Measurements from ENCODE around the gene DPP3. TPM values are rescaled to one million over a fixed set of nuclear protein-coding genes. Genes with fewer than 3 reads are reported as not detected.

The DPP3 gene
- total RNA-seq, 4 donors from 2014 or later: 2.1 to 14.1 (median 8.7) TPM

- no peak for TF ChIP-seq POLR2A (IDR thresholded peaks at IDR 0.05)
- no peak for TF ChIP-seq CTCF (IDR thresholded peaks at IDR 0.05)
- H3K27me3 ChIP-seq: no peaks in the 10 kb centered on the region
- DNase-seq: no peak
- intact Hi-C loops (cut with DNase I; ENCODE audit: low total_unique reads): no loop called here
- peaks cover 0 to 6% of the 10 kb centered on the region in 2 donors for H3K4me1 ChIP-seq
- H3K27ac ChIP-seq: no peak overlapping the region
- H3K9me3 ChIP-seq: no peaks in the 10 kb centered on the region
- no peaks in the 10 kb centered on the region for H3K36me3 ChIP-seq
- H3K4me3 ChIP-seq: no peak overlapping the region
These were observed 11.5 kb upstream of the DPP3 start for GRCh38 chr11:66468691-66469090.

DNA sequence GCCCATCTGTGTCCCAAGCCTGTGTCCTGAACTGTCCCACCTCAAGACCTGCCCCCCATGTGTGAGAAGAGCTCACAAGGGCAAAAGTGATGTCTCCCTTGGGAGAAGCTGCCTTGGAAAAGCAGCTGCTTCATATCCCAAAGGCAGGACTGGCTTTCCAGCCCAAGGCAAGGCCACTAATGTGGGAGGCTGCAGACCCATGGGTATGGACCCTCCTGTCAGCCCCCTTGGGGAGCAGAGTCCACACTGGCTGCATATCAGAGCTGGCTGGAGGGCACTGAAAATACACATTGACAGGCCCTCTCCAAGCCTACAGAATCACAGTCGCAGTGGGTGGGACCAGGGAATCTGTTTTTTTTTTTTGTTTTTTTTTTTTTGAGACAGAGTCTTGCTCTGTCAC, 10.8 kb upstream of the DPP3 start:
- no peak overlapping the region for H3K4me3 ChIP-seq
- H3K27ac ChIP-seq: no peak overlapping the region
- H3K9me3 ChIP-seq: no peaks in the 10 kb centered on the region
- no peak for TF ChIP-seq CTCF (IDR thresholded peaks at IDR 0.05)
- no peak for TF ChIP-seq POLR2A (IDR thresholded peaks at IDR 0.05)
- intact Hi-C loops (cut with DNase I; ENCODE audit: low total_unique reads): no loop called here
- H3K27me3 ChIP-seq: no peaks in the 10 kb centered on the region
- peaks cover 0 to 6% of the 10 kb centered on the region in 2 donors for H3K4me1 ChIP-seq
- no peaks in the 10 kb centered on the region for H3K36me3 ChIP-seq
- no peak for DNase-seq

DNA sequence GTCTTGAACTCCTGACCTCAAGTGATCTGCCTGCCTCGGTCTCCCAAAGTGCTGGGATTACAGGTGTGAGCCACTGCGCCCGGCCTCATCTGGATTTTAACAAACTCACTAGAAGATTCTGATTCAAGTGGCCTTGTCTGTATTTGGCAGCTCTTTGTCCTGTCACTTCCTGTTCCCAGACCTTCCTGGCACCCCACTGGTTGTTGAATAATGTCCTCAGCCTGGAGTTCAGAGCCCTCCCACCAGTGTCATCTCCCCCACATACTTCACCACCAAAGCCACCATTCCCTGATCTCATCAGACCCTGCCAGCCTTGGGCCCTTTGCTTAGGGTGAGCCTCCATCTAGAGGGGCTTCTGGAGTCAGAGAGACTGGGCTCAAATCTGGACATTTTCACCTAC, 10.2 kb upstream of the DPP3 start:
- Histone ChIP-seq H3K27me3 (no peaks in the 10 kb centered on the region), H3K27ac (no peak overlapping the region), H3K4me3 (no peak overlapping the region), H3K4me1 (peaks cover 0 to 6% of the 10 kb centered on the region in 2 donors), H3K36me3 (no peaks in the 10 kb centered on the region), H3K9me3 (no peaks in the 10 kb centered on the region)
- DNase-seq: no peak
- intact Hi-C loops (cut with DNase I; ENCODE audit: low total_unique reads): no loop called here
- no peak for TF ChIP-seq POLR2A (IDR thresholded peaks at IDR 0.05)

- peaks cover 0 to 6% of the 10 kb centered on the region in 2 donors for H3K4me1 ChIP-seq
- DNase-seq: no peak
- H3K27ac ChIP-seq: no peak overlapping the region
- H3K27me3 ChIP-seq: no peaks in the 10 kb centered on the region
- intact Hi-C loops (cut with DNase I; ENCODE audit: low total_unique reads): no loop called here
- H3K4me3 ChIP-seq: no peak overlapping the region
- H3K9me3 ChIP-seq: no peaks in the 10 kb centered on the region
- no peak for TF ChIP-seq POLR2A (IDR thresholded peaks at IDR 0.05)
- no peak for TF ChIP-seq CTCF (IDR thresholded peaks at IDR 0.05)
- no peaks in the 10 kb centered on the region for H3K36me3 ChIP-seq
These were observed 9.1 kb upstream of the DPP3 start for GRCh38 chr11:66471142-66471541.

DNA sequence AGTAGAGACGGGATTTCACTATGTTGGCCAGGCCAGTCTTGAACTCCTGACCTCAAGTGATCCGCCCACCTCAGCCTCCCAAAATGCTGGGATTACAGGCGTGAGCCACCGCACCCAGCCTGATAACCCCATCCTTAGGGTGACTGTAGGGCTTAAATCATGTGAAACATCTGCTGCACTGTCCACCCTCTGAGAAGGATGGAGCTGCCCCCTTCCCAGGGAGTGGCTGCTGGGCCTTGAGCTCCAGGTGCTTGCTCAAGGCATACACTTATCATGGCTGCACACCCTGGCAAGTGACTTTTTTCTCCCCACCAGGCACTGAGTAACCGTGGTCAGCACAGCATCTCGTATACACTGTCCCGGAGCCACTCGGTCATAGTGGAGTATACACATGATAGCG, 8.2 kb upstream of the DPP3 start:
- H3K27ac ChIP-seq: no peak overlapping the region
- H3K27me3 ChIP-seq: no peaks in the 10 kb centered on the region
- TF ChIP-seq CTCF (IDR thresholded peaks at IDR 0.05) (no peak), POLR2A (IDR thresholded peaks at IDR 0.05) (no peak)
- H3K36me3 ChIP-seq: no peaks in the 10 kb centered on the region
- no peaks in the 10 kb centered on the region for H3K9me3 ChIP-seq
- H3K4me1 ChIP-seq: peaks cover 0 to 6% of the 10 kb centered on the region in 2 donors
- intact Hi-C loops (cut with DNase I; ENCODE audit: low total_unique reads): no loop called here
- DNase-seq: no peak
- no peak overlapping the region for H3K4me3 ChIP-seq

DNA sequence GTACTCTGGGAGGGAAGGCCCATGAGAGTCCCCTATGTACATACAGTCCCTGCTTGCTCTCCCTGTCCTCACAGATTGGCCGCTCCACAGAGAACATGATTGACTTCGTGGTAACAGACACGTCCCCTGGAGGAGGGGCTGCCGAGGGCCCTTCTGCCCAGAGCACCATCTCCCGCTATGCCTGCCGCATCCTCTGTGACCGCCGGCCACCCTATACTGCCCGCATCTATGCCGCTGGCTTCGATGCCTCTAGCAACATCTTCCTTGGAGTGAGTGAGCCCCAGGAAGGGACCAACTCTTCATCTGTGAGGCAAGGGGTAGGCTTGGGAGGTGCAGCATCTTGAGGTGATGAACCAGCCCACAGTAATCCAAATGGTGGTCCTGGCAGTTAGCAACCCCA, 7.1 kb upstream of the DPP3 start:
- no peak overlapping the region for H3K4me3 ChIP-seq
- peaks cover 0 to under 1% of the 10 kb centered on the region in 2 donors for H3K4me1 ChIP-seq
- DNase-seq: no peak
- H3K27me3 ChIP-seq: no peaks in the 10 kb centered on the region
- no peaks in the 10 kb centered on the region for H3K9me3 ChIP-seq
- H3K36me3 ChIP-seq: no peaks in the 10 kb centered on the region
- TF ChIP-seq POLR2A (IDR thresholded peaks at IDR 0.05) (no peak), CTCF (IDR thresholded peaks at IDR 0.05) (no peak)
- intact Hi-C loops (cut with DNase I; ENCODE audit: low total_unique reads): no loop called here
- no peak overlapping the region for H3K27ac ChIP-seq
